GM12864 (cell line): ENCODE results near the gene SKAP1.

Experiments used
- DNase-seq: peaks from one replicate; pipeline ENCODE4 v3.0.0-alpha.2; 2011; ENCODE audit warnings: low read depth
- H3K4me3 ChIP-seq: 2 replicates; pipeline ENCODE4 v1.5.1; 2011; ENCODE audit warnings: mild to moderate bottlenecking, low read depth, low read length, control low read depth
- CTCF ChIP-seq: IDR thresholded peaks from 2 replicates; pipeline ENCODE4 v1.5.1; 2011; ENCODE audit warnings: low read depth, mild to moderate bottlenecking, moderate library complexity, low read length, control low read depth, inconsistent platforms; ENCODE audit errors: missing control alignments

The SKAP1 gene

DNA sequence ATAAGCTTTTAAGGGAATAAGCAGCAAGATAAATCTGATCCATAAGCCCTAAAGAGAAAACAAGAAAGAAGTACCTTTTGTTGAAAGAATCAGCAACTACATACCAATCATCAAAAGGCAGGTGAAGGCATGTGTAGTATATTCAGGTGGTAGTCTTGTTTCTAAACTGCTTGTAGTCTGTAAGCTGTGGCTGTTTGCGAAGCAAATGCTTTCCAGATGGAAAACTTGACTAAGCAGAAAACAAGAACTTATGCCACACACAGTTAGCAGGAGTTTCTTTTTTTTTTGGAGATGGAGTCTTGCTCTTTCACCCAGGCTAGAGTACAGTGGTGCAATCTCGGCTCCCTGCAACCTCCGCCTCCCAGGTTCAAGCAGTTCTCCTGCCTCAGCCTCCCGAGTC, 334.4 kb downstream of the SKAP1 start:
- no peak for TF ChIP-seq CTCF
- DNase-seq, result no peak
- no peak overlapping the region for H3K4me3 ChIP-seq

DNA sequence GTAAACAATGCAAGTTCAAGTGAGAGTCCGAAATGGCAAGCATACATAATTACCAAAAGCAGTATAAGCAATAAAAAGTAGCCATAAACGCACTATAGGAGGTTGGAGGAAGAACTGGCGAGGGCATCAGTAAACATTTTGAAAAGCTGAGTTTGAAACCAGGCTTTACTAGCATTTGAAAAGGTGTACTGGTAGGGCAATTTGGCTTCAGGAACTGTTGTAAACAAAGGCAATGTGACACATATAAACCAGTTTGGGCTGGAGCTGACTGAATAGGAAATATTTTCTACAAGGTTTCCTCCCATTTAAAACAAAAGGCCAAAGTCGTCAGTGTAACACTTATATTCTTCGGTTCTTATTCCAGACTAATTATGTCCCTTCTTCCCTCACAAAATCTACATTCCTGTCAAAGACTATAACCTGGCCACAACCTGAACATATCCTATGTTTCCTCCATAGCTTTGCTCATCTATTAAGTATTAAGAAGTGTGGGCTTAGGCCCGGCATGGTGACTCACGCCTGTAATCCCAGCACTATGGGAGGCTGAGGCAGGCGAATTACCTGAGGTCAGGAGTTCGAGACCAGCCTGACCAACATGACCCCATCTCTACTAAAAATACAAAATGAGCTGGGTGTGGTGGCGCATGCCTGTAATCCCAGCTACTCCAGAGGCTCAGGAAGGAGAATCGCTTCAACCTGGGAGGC, 336.5 kb downstream of the SKAP1 start:
- TF ChIP-seq CTCF, result no peak
- DNase-seq, result no peak
- no peak overlapping the region for H3K4me3 ChIP-seq

DNA sequence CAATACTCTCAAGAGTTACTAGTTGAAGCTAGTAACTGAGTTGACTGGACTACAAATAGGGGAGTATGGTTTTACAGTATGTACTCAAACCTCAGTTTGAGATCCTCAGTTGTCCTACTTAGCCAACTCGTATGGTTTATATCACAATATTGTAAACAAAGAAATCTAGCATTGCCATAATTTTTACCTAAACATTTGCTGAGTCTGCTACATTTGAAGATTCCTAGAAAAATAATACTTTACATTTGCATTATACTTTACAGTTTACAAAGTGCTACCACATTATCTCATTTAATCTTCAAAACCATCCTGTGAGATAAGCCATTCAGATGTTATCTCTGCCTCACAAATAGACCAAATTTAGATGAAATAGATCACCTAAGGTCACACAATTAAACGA, 345.1 kb downstream of the SKAP1 start:
- no peak overlapping the region for H3K4me3 ChIP-seq
- DNase-seq, result no peak
- TF ChIP-seq CTCF, result no peak
